HG02885 (cell line): ENCODE results near the gene TRIM27.
A peak's percentile ranks its signal among the peaks of the same experiment; 100 is the strongest.
"Not testable (repeated sequence)": the region's sequence is repeated elsewhere in the genome, so short reads cannot be mapped to it uniquely, and the experiment has no call there.

Source experiments
- ATAC-seq: cut with Tn5 transposase; IDR thresholded peaks from one replicate; pipeline ENCODE4 v1.9.1; 2021; ENCODE audit warnings: mild to moderate bottlenecking; ENCODE audit not compliant: unreplicated experiment, poor library complexity

TRIM27 gene

GRCh38 chr6:28943557-28944411 lies 20.0 kb upstream of the TRIM27 start:
- ATAC-seq: no peak

- ATAC-seq: no peak
These were observed 19.4 kb upstream of the TRIM27 start for GRCh38 chr6:28943223-28943556.

GRCh38 chr6:28941684-28942448 lies 18.1 kb upstream of the TRIM27 start:
- no peak for ATAC-seq

- peak; percentile 72 for ATAC-seq
These were observed 17.3 kb upstream of the TRIM27 start for GRCh38 chr6:28940858-28941683.

- peak; percentile 36 for ATAC-seq
These were observed 16.6 kb upstream of the TRIM27 start for GRCh38 chr6:28940294-28940857.

GRCh38 chr6:28933069-28933468 lies 9.3 kb upstream of the TRIM27 start:
- ATAC-seq: no peak

- ATAC-seq: no peak
These were observed 6.3 kb upstream of the TRIM27 start for GRCh38 chr6:28929887-28930620.

GRCh38 chr6:28929339-28929738 lies 5.6 kb upstream of the TRIM27 start:
- ATAC-seq: not testable (repeated sequence)

GRCh38 chr6:28927846-28928245 lies 4.1 kb upstream of the TRIM27 start:
- no peak for ATAC-seq

- no peak for ATAC-seq
These were observed 916 bp downstream of the TRIM27 start for GRCh38 chr6:28922821-28923317.

GRCh38 chr6:28922004-28922820 lies 1.6 kb downstream of the TRIM27 start:
- no peak for ATAC-seq

- no peak for ATAC-seq
These were observed 3.5 kb downstream of the TRIM27 start for GRCh38 chr6:28920281-28920680.

GRCh38 chr6:28914941-28915340 lies 8.8 kb downstream of the TRIM27 start:
- no peak for ATAC-seq

GRCh38 chr6:28910901-28911690 lies 12.7 kb downstream of the TRIM27 start:
- no peak for ATAC-seq

- no peak for ATAC-seq
These were observed 16.4 kb downstream of the TRIM27 start for GRCh38 chr6:28907394-28907793.

GRCh38 chr6:28906669-28907068 lies 17.1 kb downstream of the TRIM27 start:
- no peak for ATAC-seq

GRCh38 chr6:28903686-28904085 lies 20.1 kb downstream of the TRIM27 start:
- ATAC-seq: no peak

- ATAC-seq: no peak
These were observed 22.0 kb downstream of the TRIM27 start for GRCh38 chr6:28901831-28902230.
